Measurements from ENCODE around the gene S100A4.

Gene S100A4

DNA sequence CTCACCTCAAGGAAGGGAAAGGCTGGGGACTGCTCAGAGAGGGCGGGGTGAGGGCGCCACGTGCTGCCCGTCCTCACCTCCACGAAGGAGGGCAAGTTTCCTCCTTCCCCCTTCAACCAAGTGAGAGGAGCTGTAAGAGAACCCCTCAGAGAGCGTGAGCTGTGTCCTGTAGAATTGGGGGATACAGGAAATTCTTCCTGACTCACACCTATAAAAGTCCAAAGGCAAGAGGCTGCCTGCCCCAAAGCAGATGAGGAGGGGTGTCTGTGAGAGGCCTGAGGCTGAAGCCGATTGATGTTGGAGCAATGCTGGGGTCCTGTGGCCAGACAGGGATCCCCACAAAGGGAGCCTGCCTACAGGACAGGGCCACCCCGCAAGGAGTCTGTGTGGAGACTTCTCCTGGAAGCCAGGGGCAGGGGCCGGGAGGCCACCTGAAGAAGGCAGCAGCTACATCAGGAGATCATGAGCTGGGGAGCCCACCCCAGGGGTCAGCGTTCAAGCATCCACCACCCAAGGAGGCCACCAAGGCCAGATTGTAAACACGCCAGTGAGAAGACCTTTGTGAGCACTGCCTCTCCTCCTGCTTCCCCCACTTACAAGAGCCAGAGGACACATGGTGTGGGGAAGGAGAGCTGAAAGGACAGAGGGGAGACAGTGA lies 37.6 kb downstream of the S100A4 start:
- no peak for DNase-seq (ENCODE audit: low read depth, low spot score)

DNA sequence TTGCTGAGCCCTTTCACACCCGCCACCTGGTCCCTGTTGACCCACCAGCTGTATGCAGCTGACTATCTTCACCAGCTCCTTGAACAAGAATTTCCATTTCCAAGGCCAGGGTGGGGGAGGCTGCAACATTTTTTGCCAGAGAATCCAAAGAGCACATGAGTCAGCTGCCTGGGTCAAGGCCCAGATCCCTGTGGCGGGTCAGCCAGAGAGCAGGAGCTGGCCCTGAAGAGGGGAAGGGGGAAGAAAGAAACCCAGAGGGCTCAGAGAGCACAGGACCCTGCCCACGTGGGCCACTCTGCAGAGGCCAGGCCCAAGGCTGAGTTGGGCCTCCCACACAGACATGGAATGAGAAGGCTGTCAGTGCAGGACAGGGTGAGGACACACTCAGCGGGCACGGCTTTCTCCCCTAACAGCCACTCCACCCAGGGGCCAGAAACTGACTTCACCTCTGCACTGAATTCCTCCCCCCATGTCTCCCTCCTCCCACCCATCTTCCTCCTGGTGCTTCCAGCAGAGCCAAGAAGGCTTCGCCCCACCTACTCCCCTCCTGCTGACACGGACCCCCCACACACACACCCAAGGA lies 38.7 kb downstream of the S100A4 start:
- no peak for DNase-seq (ENCODE audit: low read depth, low spot score)

DNA sequence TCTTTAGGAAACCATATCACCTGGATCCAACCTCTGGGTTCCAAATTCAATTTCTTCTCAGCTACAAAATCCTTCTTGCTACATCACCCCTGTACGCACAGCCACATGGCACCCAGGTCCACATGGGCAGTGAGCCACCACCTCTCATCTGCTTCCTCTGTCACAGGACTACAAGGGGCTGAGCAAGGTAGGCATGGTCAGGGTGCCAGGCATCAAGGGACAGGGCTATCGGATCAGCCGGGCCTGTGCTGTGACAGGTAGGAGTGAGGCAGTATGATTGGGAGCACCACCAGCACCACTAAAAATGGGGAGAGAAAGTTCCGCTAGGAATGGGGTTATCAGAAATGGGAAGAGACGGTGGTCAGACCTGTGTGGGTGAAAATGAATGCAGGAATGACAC lies 39.2 kb downstream of the S100A4 start:
- no peak for DNase-seq (ENCODE audit: low read depth, low spot score)

GRCh38 chr1:153505576-153505975 lies 40.0 kb downstream of the S100A4 start:
- no peak for DNase-seq (ENCODE audit: low read depth, low spot score)

DNA sequence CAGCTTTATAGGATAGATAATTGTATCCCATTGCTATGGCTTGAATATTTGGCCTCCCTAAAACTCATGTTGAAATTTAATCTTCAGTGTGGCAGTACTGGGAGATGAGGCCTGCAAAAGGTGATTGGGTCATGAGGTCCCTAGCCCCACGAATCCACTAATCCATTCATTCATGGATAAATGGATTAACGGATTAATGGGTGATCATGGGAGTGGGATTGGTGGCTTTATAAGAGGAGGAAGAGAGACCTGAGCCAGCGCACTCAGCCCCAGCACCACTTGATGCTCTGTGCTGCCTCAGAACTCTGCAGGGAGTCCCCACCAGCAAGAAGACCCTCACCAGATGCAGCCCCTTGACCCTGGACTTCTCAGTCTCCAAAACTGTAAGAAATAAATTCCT lies 41.8 kb downstream of the S100A4 start:
- no peak for DNase-seq (ENCODE audit: low read depth, low spot score)

DNA sequence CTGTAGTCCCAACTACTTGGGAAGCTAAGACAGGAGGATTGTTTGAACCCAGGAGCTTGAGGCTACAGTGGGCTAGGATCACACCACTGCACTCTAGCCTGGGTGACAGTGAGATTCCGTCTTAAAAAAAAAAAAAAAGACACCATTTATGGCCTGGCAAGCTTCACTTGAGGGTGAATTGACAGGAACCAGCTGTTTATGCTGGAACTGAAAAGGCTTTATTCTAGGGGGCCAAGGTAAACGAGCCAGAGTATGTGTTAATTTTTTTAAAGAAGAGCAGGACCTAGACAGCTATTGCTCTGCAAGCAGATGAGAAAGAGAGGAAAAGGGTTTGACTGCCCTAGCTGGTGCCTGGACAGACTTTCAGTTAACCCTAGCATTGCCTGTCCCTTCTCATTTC lies 46.9 kb downstream of the S100A4 start:
- DNase-seq (ENCODE audit: low read depth, low spot score), result no peak

GRCh38 chr1:153495536-153495935 lies 50.1 kb downstream of the S100A4 start:
- DNase-seq (ENCODE audit: low read depth, low spot score), result no peak

GRCh38 chr1:153494976-153495535 lies 50.5 kb downstream of the S100A4 start:
- DNase-seq (ENCODE audit: low read depth, low spot score), result no peak
